ENCODE results near the gene CPLX4. TPM values are rescaled to one million over a fixed set of nuclear protein-coding genes. Genes with fewer than 3 reads are reported as not detected.

The CPLX4 gene
- polyA plus RNA-seq, 1 of the 3 experiments (the other 2 are of a cell fraction): not detected

DNA sequence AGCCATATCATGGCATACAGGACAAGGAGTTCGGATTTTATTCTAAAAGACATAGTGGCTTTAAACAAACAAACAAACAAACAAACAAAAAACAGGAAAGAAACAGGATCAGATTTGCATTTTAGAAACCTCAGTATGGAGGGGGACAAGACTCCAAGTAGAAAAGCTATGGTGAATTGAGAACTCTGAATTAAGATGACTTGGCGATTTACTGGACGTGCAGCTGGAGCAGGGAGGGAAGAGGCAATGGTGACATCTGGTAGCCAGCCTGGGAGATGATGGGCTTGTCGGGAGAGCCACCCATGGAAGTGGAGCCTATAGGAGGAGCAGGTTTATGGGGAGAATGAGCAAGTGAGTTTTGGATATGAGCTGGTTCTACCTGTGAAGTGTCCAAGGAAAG is 13.2 kb downstream of the CPLX4 start:
- Histone ChIP-seq H3K9me3 (no peaks in the 10 kb centered on the region), H3K9me2 (no peaks in the 10 kb centered on the region), H3K4me3 (ENCODE audit: low read depth in 2 of 2, low read length in 1 of 2) (no peak overlapping the region), H2AFZ (ENCODE audit: low read depth) (no peak overlapping the region), H3K4me1 (ENCODE audit: control insufficient read depth in 1 of 2, insufficient read depth in 2 of 2, low read depth in 1 of 2, low read length in 1 of 2) (peaks cover 0 to 7% of the 10 kb centered on the region in 2 experiments; a peak in 1 of 4 replicates), H3K36me3 (replicated peaks in 1 of 2; ENCODE audit: control insufficient read depth in 1 of 2, insufficient read depth in 2 of 2, low read length in 1 of 2) (no peaks in the 10 kb centered on the region), H3K4me2 (no peak overlapping the region), H3K9ac (no peak overlapping the region), H4K20me1 (ENCODE audit: insufficient read depth) (no peaks in the 10 kb centered on the region), H3F3A (replicated peaks; ENCODE audit: insufficient read depth) (no peaks in the 10 kb centered on the region), H3K27ac (ENCODE audit: low read depth in 2 of 2, low read length in 1 of 2) (no peak overlapping the region), H3K27me3 (ENCODE audit: insufficient read depth) (peaks cover 24% of the 10 kb centered on the region; the same call in 1 of the 2 replicates), H3K79me2 (ENCODE audit: insufficient read depth) (no peaks in the 10 kb centered on the region)
- no peak for TF ChIP-seq TAF1 (IDR thresholded peaks at IDR 0.05; ENCODE audit: borderline replicate concordance, low read depth, low read length)
- ChIA-PET CTCF (interaction anchor here (0.6 to 7.6 kb wide), 4 partner anchors 30 to 464 kb away, joined by 3 to 92 read pairs (median 4); no protein-coding TSS in a partner anchor), POLR2A (no interaction called here)
- DNase-seq: no peak
- 57% methylated on average over 4 of the region's 4 CpGs for WGBS (ENCODE audit: low lambda C conversion rate)

DNA sequence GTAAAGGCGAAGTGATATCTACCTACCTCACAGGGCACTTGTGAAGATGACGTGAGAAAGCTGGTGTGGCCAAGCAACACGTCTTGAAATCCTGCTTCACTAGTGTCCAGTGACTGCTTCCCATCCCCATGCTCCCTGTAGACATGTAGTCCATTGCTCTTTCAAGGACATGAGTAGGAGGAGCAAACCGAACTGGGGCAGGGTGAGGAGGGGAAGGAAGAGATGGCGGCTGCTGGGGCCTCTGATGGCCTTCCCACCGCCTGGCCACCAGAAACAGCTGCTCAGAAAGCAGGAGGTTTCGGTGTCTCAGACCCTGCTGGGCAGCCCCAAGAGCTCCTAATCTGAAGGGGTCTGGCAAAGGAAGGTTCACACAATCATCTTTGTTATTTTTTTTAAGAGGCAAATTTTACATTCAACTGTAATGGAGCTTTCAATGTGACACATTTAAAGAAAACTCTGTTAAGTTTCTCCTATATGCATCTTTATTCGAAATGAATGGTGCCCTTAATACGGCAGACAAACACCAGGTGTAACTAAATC is 14.7 kb downstream of the CPLX4 start:
- Histone ChIP-seq H3K27me3 (ENCODE audit: insufficient read depth) (peaks cover 30% of the 10 kb centered on the region; the same call in 1 of the 2 replicates), H3K79me2 (ENCODE audit: insufficient read depth) (no peaks in the 10 kb centered on the region), H3K4me3 (ENCODE audit: low read depth in 2 of 2, low read length in 1 of 2) (no peak overlapping the region), H2AFZ (ENCODE audit: low read depth) (no peak overlapping the region), H3K36me3 (replicated peaks in 1 of 2; ENCODE audit: control insufficient read depth in 1 of 2, insufficient read depth in 2 of 2, low read length in 1 of 2) (no peaks in the 10 kb centered on the region), H3K4me1 (ENCODE audit: control insufficient read depth in 1 of 2, insufficient read depth in 2 of 2, low read depth in 1 of 2, low read length in 1 of 2) (peaks cover 0 to 6% of the 10 kb centered on the region in 2 experiments; a peak in 1 of 4 replicates), H4K20me1 (ENCODE audit: insufficient read depth) (no peaks in the 10 kb centered on the region), H3F3A (replicated peaks; ENCODE audit: insufficient read depth) (no peaks in the 10 kb centered on the region), H3K9me3 (no peaks in the 10 kb centered on the region), H3K9ac (no peak overlapping the region), H3K9me2 (no peaks in the 10 kb centered on the region), H3K4me2 (no peak overlapping the region), H3K27ac (ENCODE audit: low read depth in 2 of 2, low read length in 1 of 2) (no peak overlapping the region)
- TF ChIP-seq TEAD4 (IDR thresholded peaks at IDR 0.05; ENCODE audit: borderline replicate concordance, insufficient read depth): no peak
- no peak for TF ChIP-seq FOXJ3 (CRISPR knock-in tag; IDR thresholded peaks at IDR 0.05)
- TF ChIP-seq, protein P1, sequence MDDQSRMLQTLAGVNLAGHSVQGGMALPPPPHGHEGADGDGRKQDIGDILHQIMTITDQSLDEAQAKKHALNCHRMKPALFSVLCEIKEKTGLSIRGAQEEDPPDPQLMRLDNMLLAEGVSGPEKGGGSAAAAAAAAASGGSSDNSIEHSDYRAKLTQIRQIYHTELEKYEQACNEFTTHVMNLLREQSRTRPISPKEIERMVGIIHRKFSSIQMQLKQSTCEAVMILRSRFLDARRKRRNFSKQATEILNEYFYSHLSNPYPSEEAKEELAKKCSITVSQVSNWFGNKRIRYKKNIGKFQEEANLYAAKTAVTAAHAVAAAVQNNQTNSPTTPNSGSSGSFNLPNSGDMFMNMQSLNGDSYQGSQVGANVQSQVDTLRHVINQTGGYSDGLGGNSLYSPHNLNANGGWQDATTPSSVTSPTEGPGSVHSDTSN (IDR thresholded peaks at IDR 0.05): no peak
- TF ChIP-seq RCOR1 (IDR thresholded peaks at IDR 0.05; ENCODE audit: low read length): no peak
- POLR2A ChIA-PET: no interaction called here
- 60% methylated on average over 9 of the region's 9 CpGs for WGBS (ENCODE audit: low lambda C conversion rate)
- CTCF ChIA-PET: interaction anchor here (0.7 to 5.3 kb wide), 9 partner anchors 24 to 520 kb away, joined by 3 to 43 read pairs (median 3); no protein-coding TSS in a partner anchor
- DNase-seq: no peak

DNA sequence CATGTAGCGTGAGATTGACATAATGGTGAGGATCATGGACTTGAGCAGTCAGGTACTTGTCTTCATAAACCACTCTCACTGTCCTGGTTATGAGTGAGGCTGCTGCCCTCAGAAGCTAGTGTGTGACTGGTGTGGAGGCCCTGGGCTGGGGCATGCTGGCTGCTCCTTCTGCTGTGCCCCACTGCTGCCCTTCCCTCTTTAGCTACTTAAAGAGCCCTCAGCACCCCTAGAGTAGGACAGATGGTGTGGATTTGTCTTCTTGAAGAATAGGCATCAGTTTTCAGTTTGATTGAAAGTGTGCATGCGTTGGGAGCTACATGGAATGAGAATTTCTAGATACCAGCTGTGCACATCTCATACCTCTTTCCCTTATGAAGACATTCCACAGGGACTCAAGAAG is 15.4 kb downstream of the CPLX4 start:
- H3K9me3 ChIP-seq: no peaks in the 10 kb centered on the region
- no peak overlapping the region for H2AFZ ChIP-seq (ENCODE audit: low read depth)
- H3K9ac ChIP-seq: no peak overlapping the region
- H3K4me2 ChIP-seq: no peak overlapping the region
- peaks cover 33% of the 10 kb centered on the region; the same call in 1 of the 2 replicates for H3K27me3 ChIP-seq (ENCODE audit: insufficient read depth)
- no peak for TF ChIP-seq FOXJ3 (CRISPR knock-in tag; IDR thresholded peaks at IDR 0.05)
- TF ChIP-seq GATA2 (CRISPR knock-in tag; IDR thresholded peaks at IDR 0.05): no peak
- TF ChIP-seq, protein P2, sequence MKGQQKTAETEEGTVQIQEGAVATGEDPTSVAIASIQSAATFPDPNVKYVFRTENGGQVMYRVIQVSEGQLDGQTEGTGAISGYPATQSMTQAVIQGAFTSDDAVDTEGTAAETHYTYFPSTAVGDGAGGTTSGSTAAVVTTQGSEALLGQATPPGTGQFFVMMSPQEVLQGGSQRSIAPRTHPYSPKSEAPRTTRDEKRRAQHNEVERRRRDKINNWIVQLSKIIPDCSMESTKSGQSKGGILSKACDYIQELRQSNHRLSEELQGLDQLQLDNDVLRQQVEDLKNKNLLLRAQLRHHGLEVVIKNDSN (IDR thresholded peaks at IDR 0.05; ENCODE audit: borderline replicate concordance, low read depth): no peak
- no peak for TF ChIP-seq NRF1 (IDR thresholded peaks at IDR 0.05; ENCODE audit: low read depth, low read length)
- TF ChIP-seq, protein P3, sequence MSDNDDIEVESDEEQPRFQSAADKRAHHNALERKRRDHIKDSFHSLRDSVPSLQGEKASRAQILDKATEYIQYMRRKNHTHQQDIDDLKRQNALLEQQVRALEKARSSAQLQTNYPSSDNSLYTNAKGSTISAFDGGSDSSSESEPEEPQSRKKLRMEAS (IDR thresholded peaks at IDR 0.05; ENCODE audit: low read depth): no peak
- TF ChIP-seq, protein P4, sequence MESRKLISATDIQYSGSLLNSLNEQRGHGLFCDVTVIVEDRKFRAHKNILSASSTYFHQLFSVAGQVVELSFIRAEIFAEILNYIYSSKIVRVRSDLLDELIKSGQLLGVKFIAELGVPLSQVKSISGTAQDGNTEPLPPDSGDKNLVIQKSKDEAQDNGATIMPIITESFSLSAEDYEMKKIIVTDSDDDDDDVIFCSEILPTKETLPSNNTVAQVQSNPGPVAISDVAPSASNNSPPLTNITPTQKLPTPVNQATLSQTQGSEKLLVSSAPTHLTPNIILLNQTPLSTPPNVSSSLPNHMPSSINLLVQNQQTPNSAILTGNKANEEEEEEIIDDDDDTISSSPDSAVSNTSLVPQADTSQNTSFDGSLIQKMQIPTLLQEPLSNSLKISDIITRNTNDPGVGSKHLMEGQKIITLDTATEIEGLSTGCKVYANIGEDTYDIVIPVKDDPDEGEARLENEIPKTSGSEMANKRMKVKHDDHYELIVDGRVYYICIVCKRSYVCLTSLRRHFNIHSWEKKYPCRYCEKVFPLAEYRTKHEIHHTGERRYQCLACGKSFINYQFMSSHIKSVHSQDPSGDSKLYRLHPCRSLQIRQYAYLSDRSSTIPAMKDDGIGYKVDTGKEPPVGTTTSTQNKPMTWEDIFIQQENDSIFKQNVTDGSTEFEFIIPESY (IDR thresholded peaks at IDR 0.05; ENCODE audit: borderline replicate concordance, low read depth): no peak
- TF ChIP-seq NFIC (IDR thresholded peaks at IDR 0.05; ENCODE audit: borderline replicate concordance): no peak
- TF ChIP-seq CHD2 (IDR thresholded peaks at IDR 0.05; ENCODE audit: low read length, partially characterized antibody): no peak
- TF ChIP-seq FOXM1 (IDR thresholded peaks at IDR 0.05; ENCODE audit: low read depth): no peak
- no peak overlapping the region for H3K4me3 ChIP-seq (ENCODE audit: low read depth in 2 of 2, low read length in 1 of 2)
- ChIA-PET POLR2A (no interaction called here), CTCF (interaction anchor here (0.7 to 5.3 kb wide), 6 partner anchors 24 to 100 kb away, joined by 3 to 43 read pairs (median 4); no protein-coding TSS in a partner anchor)
- peaks cover 0 to 4% of the 10 kb centered on the region in 2 experiments; a peak in 1 of 4 replicates for H3K4me1 ChIP-seq (ENCODE audit: control insufficient read depth in 1 of 2, insufficient read depth in 2 of 2, low read depth in 1 of 2, low read length in 1 of 2)
- H3F3A ChIP-seq (replicated peaks; ENCODE audit: insufficient read depth): no peaks in the 10 kb centered on the region
- no peaks in the 10 kb centered on the region for H3K79me2 ChIP-seq (ENCODE audit: insufficient read depth)
- WGBS (ENCODE audit: low lambda C conversion rate): 63% methylated on average over 2 of the region's 2 CpGs
- H4K20me1 ChIP-seq (ENCODE audit: insufficient read depth): no peaks in the 10 kb centered on the region
- H3K36me3 ChIP-seq (replicated peaks in 1 of 2; ENCODE audit: control insufficient read depth in 1 of 2, insufficient read depth in 2 of 2, low read length in 1 of 2): no peaks in the 10 kb centered on the region
- no peak overlapping the region for H3K27ac ChIP-seq (ENCODE audit: low read depth in 2 of 2, low read length in 1 of 2)
- DNase-seq: no peak
- no peaks in the 10 kb centered on the region for H3K9me2 ChIP-seq

Data from SK-N-SH (cell line).